SK-N-SH (cell line): ENCODE data around the gene DIO3. TPM values are rescaled to one million over a fixed set of nuclear protein-coding genes. Genes with fewer than 3 reads are reported as not detected.

ENCODE experiments used
- CTCF ChIA-PET: fragments of 300-600, 350-600 bp; formaldehyde crosslinking; extraction: SDS; loops from one replicate; lab custom pipeline; 2021; lab: Yijun Ruan, JAX
- POLR2A ChIA-PET: fragments of 350-600 bp; sonication (Branson Sonifier 250); formaldehyde crosslinking; extraction: SDS; loops from one replicate; lab custom pipeline; 2020; ENCODE audit warnings: antibody characterized with exemption, inconsistent platforms; lab: Yijun Ruan, JAX
- DNase-seq: peaks from one replicate; pipeline ENCODE4 v3.0.0; 2012
- H2AFZ ChIP-seq: fragments of 200-600 bp; sonication (generic); 2 replicates; pipeline ENCODE4 v1.8.1; 2016; ENCODE audit warnings: antibody characterized with exemption, mild to moderate bottlenecking, low read depth
- H3F3A ChIP-seq: fragments of 200-600 bp; sonication (generic); replicated peaks from 2 replicates; pipeline ENCODE3; 2016; ENCODE audit warnings: antibody characterized with exemption, mild to moderate bottlenecking; ENCODE audit not compliant: insufficient read depth
- H3K27ac ChIP-seq, 2 experiments: fragments of 200-500 bp in 1 of 2; fragments of 200-600 bp in 1 of 2; sonication (Bioruptor generic) in 1 of 2; sonication (generic), shearing (Covaris generic) in 1 of 2; 2 replicates each; pipeline versions ENCODE4 v1.5.1 to v1.6.1; 2014 to 2016; ENCODE audit warnings: low read depth in 2 of 2, inconsistent platforms in 1 of 2, low read length in 1 of 2, mild to moderate bottlenecking in 1 of 2, mixed read lengths in 1 of 2
- H3K27me3 ChIP-seq: fragments of 200-600 bp; sonication (generic), shearing (Covaris generic); 2 replicates; pipeline ENCODE4 v1.6.1; 2016; ENCODE audit warnings: mixed run types; ENCODE audit not compliant: insufficient read depth
- H3K36me3 ChIP-seq, 2 experiments: fragments of 200-500 bp in 1 of 2; fragments of 200-600 bp in 1 of 2; sonication (Bioruptor generic) in 1 of 2; sonication (generic) in 1 of 2; replicated peaks in 1 of 2; 2 replicates each; pipeline versions ENCODE3 to v1.5.1; 2014 to 2016; ENCODE audit warnings: low read length in 1 of 2, mild to moderate bottlenecking in 1 of 2; ENCODE audit not compliant: insufficient read depth in 2 of 2, control insufficient read depth in 1 of 2
- H3K4me1 ChIP-seq, 2 experiments: fragments of 200-500 bp in 1 of 2; fragments of 200-600 bp in 1 of 2; sonication (Bioruptor generic) in 1 of 2; sonication (generic), shearing (Covaris generic) in 1 of 2; 2 replicates each; pipeline versions ENCODE4 v1.5.1 to v1.6.1; 2014 to 2016; ENCODE audit warnings: low read depth in 1 of 2, low read length in 1 of 2, mixed run types in 1 of 2; ENCODE audit not compliant: insufficient read depth in 2 of 2, control insufficient read depth in 1 of 2
- H3K4me2 ChIP-seq: fragments of 200-600 bp; sonication (generic), shearing (Covaris generic); 2 replicates; pipeline ENCODE4 v1.6.1; 2017; ENCODE audit warnings: mixed run types
- H3K4me3 ChIP-seq, 2 experiments: fragments of 200-500 bp in 1 of 2; fragments of 200-600 bp in 1 of 2; sonication (Bioruptor generic) in 1 of 2; sonication (generic), shearing (Covaris generic) in 1 of 2; 2 replicates each; pipeline versions ENCODE4 v1.5.1 to v1.8.1; 2014 to 2016; ENCODE audit warnings: low read depth in 2 of 2, inconsistent platforms in 1 of 2, low read length in 1 of 2, mild to moderate bottlenecking in 1 of 2, mixed read lengths in 1 of 2, moderate library complexity in 1 of 2
- H3K79me2 ChIP-seq: fragments of 200-600 bp; sonication (generic); 2 replicates; pipeline ENCODE4 v1.8.1; 2017; ENCODE audit warnings: mild to moderate bottlenecking; ENCODE audit not compliant: insufficient read depth
- H3K9ac ChIP-seq: fragments of 200-600 bp; sonication (generic); 2 replicates; pipeline ENCODE4 v1.6.1; 2017; ENCODE audit warnings: mixed run types
- H3K9me2 ChIP-seq: fragments of 200-600 bp; sonication (generic); 2 replicates; pipeline ENCODE4 v1.6.1; 2017; ENCODE audit warnings: mixed run types
- H3K9me3 ChIP-seq: fragments of 200-600 bp; sonication (generic); 2 replicates; pipeline ENCODE4 v1.6.1; 2017; ENCODE audit warnings: mixed run types, mild to moderate bottlenecking, moderate library complexity
- H4K20me1 ChIP-seq: fragments of 200-600 bp; sonication (generic); 2 replicates; pipeline ENCODE4 v1.6.1; 2017; ENCODE audit warnings: mild to moderate bottlenecking, mixed run types; ENCODE audit not compliant: insufficient read depth
- FOSL2 ChIP-seq: IDR thresholded peaks from 2 replicates; pipeline ENCODE4 v1.4.0; 2012; ENCODE audit warnings: low read depth, mild to moderate bottlenecking, moderate library complexity, borderline replicate concordance
- IRF3 ChIP-seq: fragments of 150-350 bp; IDR thresholded peaks from 2 replicates; pipeline ENCODE4 v1.6.1; 2016; ENCODE audit warnings: mild to moderate bottlenecking, low read depth, low read length
- JUND ChIP-seq: IDR thresholded peaks from 2 replicates; pipeline ENCODE4 v1.4.0; 2012
- MXI1 ChIP-seq: IDR thresholded peaks from 2 replicates; pipeline ENCODE4 v1.6.1; 2012; ENCODE audit warnings: mild to moderate bottlenecking, low read depth, low read length, improper control_type of control experiment
- RAD21 ChIP-seq: IDR thresholded peaks from 2 replicates; pipeline ENCODE4 v1.6.1; 2012; ENCODE audit warnings: mild to moderate bottlenecking, low read length
- RFX5 ChIP-seq: IDR thresholded peaks from 2 replicates; pipeline ENCODE4 v1.6.1; 2012; ENCODE audit warnings: mild to moderate bottlenecking, improper control_type of control experiment, low read length
- TAF1 ChIP-seq: IDR thresholded peaks from 2 replicates; pipeline ENCODE4 v1.6.1; 2012; ENCODE audit warnings: low read depth, mild to moderate bottlenecking, low read length, moderate library complexity, borderline replicate concordance
- TEAD4 ChIP-seq: IDR thresholded peaks from 2 replicates; pipeline ENCODE4 v1.4.0; 2012; ENCODE audit warnings: mild to moderate bottlenecking, borderline replicate concordance; ENCODE audit not compliant: insufficient read depth
- USF2 ChIP-seq: fragments of 150-350 bp; IDR thresholded peaks from 2 replicates; pipeline ENCODE4 v1.6.1; 2017; ENCODE audit warnings: antibody characterized with exemption, low read length, low read depth, borderline replicate concordance
- YY1 ChIP-seq: IDR thresholded peaks from 2 replicates; pipeline ENCODE4 v1.4.0; 2012; ENCODE audit warnings: low read depth, mild to moderate bottlenecking
- ZBTB33 ChIP-seq: IDR thresholded peaks from 2 replicates; pipeline ENCODE4 v1.4.0; 2012; ENCODE audit warnings: low read depth, borderline replicate concordance
- WGBS: methylation state at CpG from one replicate; pipeline ENCODE4 v1.1.6; 2017; ENCODE audit warnings: low lambda C conversion rate; 5-methylcytosine and 5-hydroxymethylcytosine counted together
- polyA plus RNA-seq, 3 experiments: library from polyadenylated mRNA; depleted of rRNA; stranded (reverse); fragments of >200 nt; gene quantifications; 2 replicates each; pipeline ENCODE4 v1.2.3, GENCODE V29; 2012

DIO3 gene
- polyA plus RNA-seq, 1 of the 3 experiments (the other 2 are of a cell fraction) = not detected

GRCh38 chr14:101514136-101514535, 47.2 kb upstream of the DIO3 start:
- H3K36me3 ChIP-seq = no peaks in the 10 kb centered on the region
- H3K27me3 ChIP-seq = no peaks in the 10 kb centered on the region
- H3F3A ChIP-seq = no peaks in the 10 kb centered on the region
- H3K27ac ChIP-seq = no peak overlapping the region
- no peak for TF ChIP-seq JUND
- ChIA-PET POLR2A (no interaction called here), CTCF (no interaction called here)
- no peak overlapping the region for H3K9ac ChIP-seq
- H3K79me2 ChIP-seq = no peaks in the 10 kb centered on the region
- H3K4me2 ChIP-seq = no peak overlapping the region
- H3K9me3 ChIP-seq = no peaks in the 10 kb centered on the region
- WGBS = 61% methylated on average over 2 of the region's 5 CpGs
- no peaks in the 10 kb centered on the region for H3K9me2 ChIP-seq
- H2AFZ ChIP-seq = no peak overlapping the region
- no peak overlapping the region for H3K4me3 ChIP-seq
- H3K4me1 ChIP-seq = peaks cover 0 to 5% of the 10 kb centered on the region in 2 experiments; a peak in 1 of 4 replicates
- H4K20me1 ChIP-seq = no peaks in the 10 kb centered on the region
- no peak for DNase-seq

- TF ChIP-seq USF2 (no peak), FOSL2 (no peak), TAF1 (no peak), YY1 (no peak), RFX5 (no peak), TEAD4 (no peak), RAD21 (no peak), ZBTB33 (no peak), MXI1 (no peak), IRF3 (no peak)
- H4K20me1 ChIP-seq = no peaks in the 10 kb centered on the region
- no peaks in the 10 kb centered on the region for H3K36me3 ChIP-seq
- H3K27ac ChIP-seq = no peak overlapping the region
- H3K9me3 ChIP-seq = no peaks in the 10 kb centered on the region
- no peak for DNase-seq
- no peaks in the 10 kb centered on the region for H3K27me3 ChIP-seq
- WGBS = 36% methylated on average over 8 of the region's 9 CpGs
- POLR2A ChIA-PET = no interaction called here
- H2AFZ ChIP-seq = no peak overlapping the region
- H3K4me3 ChIP-seq = no peak overlapping the region
- H3K4me1 ChIP-seq = peaks cover 0 to 5% of the 10 kb centered on the region in 2 experiments; a peak in 1 of 4 replicates
- H3K4me2 ChIP-seq = no peak overlapping the region
- H3K79me2 ChIP-seq = no peaks in the 10 kb centered on the region
- no peaks in the 10 kb centered on the region for H3F3A ChIP-seq
- H3K9me2 ChIP-seq = no peaks in the 10 kb centered on the region
- H3K9ac ChIP-seq = no peak overlapping the region
- CTCF ChIA-PET = interaction anchor here (0.6 kb wide), 1 partner anchor 276 kb away, joined by 3 read pairs; no protein-coding TSS in a partner anchor
These were observed 44.9 kb upstream of the DIO3 start for GRCh38 chr14:101516401-101516800.
